AG04450 (cell line): ENCODE measurements around the gene AFMID. TPM values are rescaled to one million over a fixed set of nuclear protein-coding genes. Genes with fewer than 3 reads are reported as not detected.

ENCODE experiments used
- CTCF ChIA-PET: fragments of 300-600, 350-600 bp; formaldehyde crosslinking; extraction: SDS; loops from one replicate; lab custom pipeline; 2022; ENCODE audit warnings: antibody characterized with exemption, inconsistent platforms; lab: Charles Lee
- POLR2A ChIA-PET: fragments of 350-600 bp; formaldehyde crosslinking; extraction: SDS; loops from one replicate; lab custom pipeline; 2021; ENCODE audit warnings: antibody characterized with exemption, inconsistent platforms; lab: Yijun Ruan, JAX
- DNase-seq: peaks from one replicate; pipeline ENCODE4 v3.0.0-alpha.2; 2011; ENCODE audit warnings: low read depth, low spot score
- H3K27ac ChIP-seq: one replicate; pipeline ENCODE4 v1.5.1; 2012; ENCODE audit warnings: low read depth, low read length, control low read depth
- H3K27me3 ChIP-seq: one replicate; pipeline ENCODE4 v1.6.0; 2012; ENCODE audit warnings: low read length; ENCODE audit not compliant: control insufficient read depth, insufficient read depth
- H3K4me3 ChIP-seq: 2 replicates; pipeline ENCODE4 v1.5.1; 2011; ENCODE audit warnings: mild to moderate bottlenecking, low read depth, low read length, control low read depth
- H3K9me3 ChIP-seq: 2 replicates; pipeline ENCODE4 v1.5.1; 2012; ENCODE audit warnings: low read length; ENCODE audit not compliant: control insufficient read depth, insufficient read depth
- polyA plus RNA-seq: library from polyadenylated mRNA; depleted of rRNA; stranded (reverse); fragments of >200 nt; gene quantifications from 2 replicates; pipeline ENCODE4 v1.2.3, GENCODE V29; 2011
- TF ChIP-seq, protein P1 (sequence below): IDR thresholded peaks from 2 replicates; pipeline ENCODE4 v1.5.1; 2011; ENCODE audit warnings: low read depth, low read length, control low read depth, inconsistent platforms

AFMID gene
- polyA plus RNA-seq, 1 experiment: 26.2 TPM

DNA sequence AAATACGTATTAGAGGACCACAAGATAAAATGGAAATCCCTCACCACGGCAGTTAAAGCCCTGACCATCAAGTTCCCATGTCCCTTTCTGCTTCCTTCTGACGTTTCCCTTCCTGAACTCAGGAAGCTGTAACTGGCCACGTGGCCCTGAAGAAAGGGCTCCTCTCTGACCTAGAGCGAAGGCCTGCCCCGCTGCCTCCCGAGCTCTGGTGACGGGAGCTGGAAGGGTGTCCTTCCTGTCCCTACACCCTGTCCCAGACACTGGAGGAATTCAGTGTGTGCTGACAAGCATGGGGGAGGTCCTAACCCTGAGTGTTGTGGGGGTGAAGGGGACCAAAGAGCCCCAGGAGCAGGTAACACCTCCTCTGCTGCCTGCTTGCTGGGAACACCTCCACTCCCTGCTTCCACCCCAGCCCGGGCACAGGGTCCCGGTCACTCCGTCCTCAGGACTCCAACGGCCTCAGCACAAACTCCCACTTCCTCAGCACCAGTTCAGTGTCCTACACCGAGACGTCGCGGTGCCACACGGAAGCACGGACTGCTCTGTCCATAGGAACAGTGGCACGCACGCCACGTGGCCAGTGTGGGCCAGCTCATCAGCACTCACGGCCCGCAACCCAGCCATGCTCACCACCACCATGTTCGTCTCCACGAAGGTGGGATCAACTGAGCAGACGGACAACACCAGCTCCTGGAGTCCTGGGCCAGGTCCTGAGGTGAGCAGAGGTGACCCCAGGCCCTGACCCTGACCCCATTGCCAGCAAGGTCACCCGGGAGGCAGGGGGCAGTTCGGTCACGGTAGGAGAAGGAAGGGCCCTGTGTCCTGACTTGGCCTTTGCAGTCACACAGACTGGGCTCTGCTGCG, 61.1 kb downstream of the AFMID start:
- Histone ChIP-seq H3K4me3 (no peak overlapping the region), H3K9me3 (no peaks in the 10 kb centered on the region), H3K27ac (no peak overlapping the region), H3K27me3 (peaks cover 2% of the 10 kb centered on the region)
- POLR2A ChIA-PET: no interaction called here
- DNase-seq: no peak
- CTCF ChIA-PET: interaction anchor here (0.5 to 2.7 kb wide), 3 partner anchors 7 to 522 kb away, joined by 3 to 12 read pairs (median 6); no protein-coding TSS in a partner anchor
- TF ChIP-seq, protein P1, sequence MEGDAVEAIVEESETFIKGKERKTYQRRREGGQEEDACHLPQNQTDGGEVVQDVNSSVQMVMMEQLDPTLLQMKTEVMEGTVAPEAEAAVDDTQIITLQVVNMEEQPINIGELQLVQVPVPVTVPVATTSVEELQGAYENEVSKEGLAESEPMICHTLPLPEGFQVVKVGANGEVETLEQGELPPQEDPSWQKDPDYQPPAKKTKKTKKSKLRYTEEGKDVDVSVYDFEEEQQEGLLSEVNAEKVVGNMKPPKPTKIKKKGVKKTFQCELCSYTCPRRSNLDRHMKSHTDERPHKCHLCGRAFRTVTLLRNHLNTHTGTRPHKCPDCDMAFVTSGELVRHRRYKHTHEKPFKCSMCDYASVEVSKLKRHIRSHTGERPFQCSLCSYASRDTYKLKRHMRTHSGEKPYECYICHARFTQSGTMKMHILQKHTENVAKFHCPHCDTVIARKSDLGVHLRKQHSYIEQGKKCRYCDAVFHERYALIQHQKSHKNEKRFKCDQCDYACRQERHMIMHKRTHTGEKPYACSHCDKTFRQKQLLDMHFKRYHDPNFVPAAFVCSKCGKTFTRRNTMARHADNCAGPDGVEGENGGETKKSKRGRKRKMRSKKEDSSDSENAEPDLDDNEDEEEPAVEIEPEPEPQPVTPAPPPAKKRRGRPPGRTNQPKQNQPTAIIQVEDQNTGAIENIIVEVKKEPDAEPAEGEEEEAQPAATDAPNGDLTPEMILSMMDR: no peak

DNA sequence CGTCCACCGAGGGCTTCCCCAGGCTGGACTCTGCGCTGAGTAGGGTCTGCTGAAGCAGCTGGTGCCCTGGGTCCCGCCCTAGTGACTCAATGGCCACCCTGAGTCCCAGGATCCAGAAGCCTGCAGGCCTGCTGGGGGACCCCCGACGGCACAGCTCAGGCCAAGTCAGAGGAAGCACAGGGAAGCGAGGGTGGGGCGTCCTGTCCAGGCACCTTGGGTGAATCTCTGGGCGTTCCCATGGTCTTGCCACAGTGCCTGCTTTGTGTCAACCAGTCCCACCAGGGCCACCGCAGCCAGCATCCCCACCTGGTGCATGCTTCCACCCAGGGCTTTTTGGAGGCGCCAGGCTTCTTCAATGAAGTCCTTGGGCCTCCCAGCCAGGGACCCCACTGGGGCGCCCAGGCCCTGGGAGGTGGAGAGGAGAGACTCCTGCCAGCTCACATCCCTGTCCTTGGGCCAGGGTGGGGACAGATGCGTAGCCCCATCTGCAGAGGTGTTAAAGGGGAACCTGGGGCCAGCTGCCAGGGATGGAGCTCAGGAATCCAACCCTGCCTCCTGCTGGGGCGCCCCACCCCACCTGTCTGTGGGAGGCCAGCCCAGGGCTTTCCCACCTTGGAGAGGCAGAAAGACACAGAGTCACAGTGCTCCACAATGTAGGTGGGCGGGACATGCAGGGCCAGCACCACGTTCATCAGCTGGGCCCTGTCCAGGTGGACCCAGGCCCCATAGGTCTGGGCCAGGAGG, 62.1 kb downstream of the AFMID start:
- ChIA-PET CTCF (interaction anchor here (0.6 to 3.4 kb wide), 15 partner anchors 8 to 173 kb away, joined by 3 to 17 read pairs (median 5); partner anchors contain the start of genes AFMID and TK1), POLR2A (interaction anchor here (0.6 kb wide), 1 partner anchor 98 kb away, joined by 3 read pairs; no protein-coding TSS in a partner anchor)
- no peaks in the 10 kb centered on the region for H3K9me3 ChIP-seq
- no peak overlapping the region for H3K4me3 ChIP-seq
- H3K27ac ChIP-seq: no peak overlapping the region
- TF ChIP-seq, protein P1: no peak
- no peak for DNase-seq
- peaks cover 2% of the 10 kb centered on the region for H3K27me3 ChIP-seq

DNA sequence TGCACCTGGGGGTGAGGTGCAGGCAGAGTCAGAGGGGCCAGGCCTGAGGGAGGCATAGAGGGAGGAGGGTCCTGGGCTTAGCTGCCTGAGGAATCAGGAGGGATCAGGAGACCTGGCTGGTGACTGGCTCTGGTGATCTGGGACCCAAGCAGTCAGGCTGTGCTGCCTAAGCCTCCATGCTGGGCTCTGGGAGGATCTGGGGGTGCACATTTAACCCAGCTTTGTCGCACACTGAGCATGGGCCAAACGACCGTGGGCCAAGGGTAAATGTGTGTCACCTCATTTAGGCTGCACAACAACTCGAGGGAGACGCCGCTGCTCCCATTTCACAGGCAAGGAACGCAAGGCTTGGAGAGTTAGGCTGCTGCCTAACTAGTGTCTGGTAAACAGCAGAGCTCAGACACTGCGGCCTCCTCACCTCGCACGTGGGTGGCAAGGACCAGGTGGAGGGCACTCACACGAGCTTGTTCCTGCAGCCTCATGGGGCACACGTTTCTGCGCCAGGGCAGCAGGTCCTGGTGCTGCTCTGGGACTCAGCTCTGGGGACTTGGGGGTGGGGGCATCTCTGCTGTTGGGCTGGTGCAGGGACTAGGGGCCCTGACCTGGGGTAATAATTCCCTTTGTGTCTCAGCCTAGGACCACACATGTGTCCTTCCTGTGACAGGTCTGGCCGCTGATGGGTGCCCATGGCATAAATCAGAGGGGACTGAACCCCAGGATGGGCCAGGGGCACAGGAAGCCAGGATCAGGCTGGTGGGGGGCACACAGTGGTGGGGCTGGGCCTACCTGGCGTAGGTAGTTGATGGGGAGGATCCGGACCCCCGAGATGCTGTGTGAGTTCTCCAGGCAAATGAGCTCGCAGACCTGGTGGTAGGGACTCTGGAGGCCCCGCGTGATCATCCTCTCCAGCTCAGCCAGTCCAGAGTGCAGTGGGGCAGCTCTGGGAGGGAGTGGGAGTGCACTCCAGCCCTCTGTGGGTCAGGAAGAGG, 63.0 kb downstream of the AFMID start:
- TF ChIP-seq, protein P1: no peak
- Histone ChIP-seq H3K27me3 (peaks cover 2% of the 10 kb centered on the region), H3K4me3 (no peak overlapping the region), H3K27ac (no peak overlapping the region), H3K9me3 (no peaks in the 10 kb centered on the region)
- CTCF ChIA-PET: interaction anchor here (0.6 to 3.4 kb wide), 28 partner anchors 9 to 231 kb away, joined by 3 to 17 read pairs (median 4); partner anchors contain the start of genes AFMID and TK1
- POLR2A ChIA-PET: interaction anchor here (0.6 to 1.1 kb wide), 2 partner anchors 98 to 109 kb away, joined by 3 to 5 read pairs; no protein-coding TSS in a partner anchor
- no peak for DNase-seq

DNA sequence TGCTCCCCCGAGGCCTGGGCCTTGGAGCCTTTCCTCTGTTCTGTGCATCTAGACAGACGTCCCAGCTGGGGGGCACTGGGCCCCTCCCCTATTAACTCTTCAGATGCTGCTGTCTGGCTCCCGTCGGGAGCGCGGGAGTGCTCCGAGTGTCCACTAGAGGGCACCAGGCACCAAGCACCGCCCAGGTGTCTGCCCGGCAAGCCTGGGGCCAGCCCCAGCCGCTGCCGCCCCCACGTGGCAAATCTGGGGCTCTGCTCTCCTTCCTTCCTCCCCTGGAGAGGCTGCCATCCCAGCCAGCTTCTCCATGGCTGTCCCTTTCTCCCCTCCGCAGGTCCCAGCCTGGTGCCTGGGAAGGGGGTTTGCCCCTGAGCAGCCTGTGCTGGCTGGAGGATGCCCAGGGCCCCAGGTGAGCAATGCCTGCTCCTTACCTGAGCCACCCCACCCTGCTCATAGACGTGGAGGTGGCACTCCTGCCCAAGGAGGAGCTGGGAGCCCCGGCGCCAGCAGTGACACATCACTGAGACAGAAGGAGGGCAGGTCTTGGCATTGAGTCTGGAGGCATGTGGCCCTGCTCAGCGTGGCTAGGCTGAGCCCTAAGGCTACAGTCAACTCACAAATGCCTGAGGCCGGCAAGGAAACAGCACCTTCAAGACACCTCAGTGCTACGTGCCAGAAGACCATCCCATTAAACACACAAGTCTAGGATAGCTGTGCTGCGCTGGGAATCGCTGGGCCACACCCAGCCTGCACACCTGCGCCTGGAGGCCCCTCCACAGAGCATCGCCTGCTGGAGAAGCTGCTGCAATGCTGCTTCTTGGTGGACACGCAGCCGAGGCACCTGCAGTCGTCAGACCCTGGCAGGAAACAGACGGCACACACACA, 64.0 kb downstream of the AFMID start:
- TF ChIP-seq, protein P1: peak; percentile 99
- peak; percentile 54 for DNase-seq
- POLR2A ChIA-PET: interaction anchor here (0.8 to 1.1 kb wide), 2 partner anchors 108 to 109 kb away, joined by 3 to 5 read pairs; partner anchors contain the start of gene SOCS3

More for the DNA sequence above, 64.0 kb downstream of the AFMID start:
- no peak overlapping the region for H3K4me3 ChIP-seq
- no peak overlapping the region for H3K27ac ChIP-seq
- no peaks in the 10 kb centered on the region for H3K9me3 ChIP-seq
- H3K27me3 ChIP-seq: peaks cover 2% of the 10 kb centered on the region
- CTCF ChIA-PET: interaction anchor here (0.5 to 3.4 kb wide), 33 partner anchors 8 to 466 kb away, joined by 3 to 17 read pairs (median 4); partner anchors contain the start of gene TK1
